DMS153 (cell line): ENCODE measurements around the gene FARS2.
"Not testable (repeated sequence)": the region's sequence is repeated elsewhere in the genome, so short reads cannot be mapped to it uniquely, and the experiment has no call there.

Experiments used
- DNase-seq: peaks from one replicate; lab custom pipeline; 2025; lab: John Stamatoyannopoulos, UW

Gene FARS2

GRCh38 chr6:5540370-5540769, 279.1 kb downstream of the FARS2 start:
- no peak for DNase-seq

GRCh38 chr6:5541025-5541424, 279.7 kb downstream of the FARS2 start:
- DNase-seq, result no peak

GRCh38 chr6:5541751-5542432, 280.6 kb downstream of the FARS2 start:
- no peak for DNase-seq

GRCh38 chr6:5547556-5547955, 286.2 kb downstream of the FARS2 start:
- no peak for DNase-seq

- no peak for DNase-seq
These were observed 289.3 kb downstream of the FARS2 start for GRCh38 chr6:5550631-5551030.

GRCh38 chr6:5552243-5552642, 290.9 kb downstream of the FARS2 start:
- no peak for DNase-seq

- no peak for DNase-seq
These were observed 292.5 kb downstream of the FARS2 start for GRCh38 chr6:5553767-5554166.

GRCh38 chr6:5554226-5554625, 292.9 kb downstream of the FARS2 start:
- no peak for DNase-seq

GRCh38 chr6:5556011-5556410, 294.7 kb downstream of the FARS2 start:
- no peak for DNase-seq

- no peak for DNase-seq
These were observed 296.2 kb downstream of the FARS2 start for GRCh38 chr6:5557506-5557905.

GRCh38 chr6:5559651-5560050, 298.3 kb downstream of the FARS2 start:
- DNase-seq, result no peak

- DNase-seq, result no peak
These were observed 301.0 kb downstream of the FARS2 start for GRCh38 chr6:5562277-5562676.

- DNase-seq, result no peak
These were observed 301.8 kb downstream of the FARS2 start for GRCh38 chr6:5563086-5563485.

- not testable (repeated sequence) for DNase-seq
These were observed 303.4 kb downstream of the FARS2 start for GRCh38 chr6:5564746-5565145.

- no peak for DNase-seq
These were observed 304.7 kb downstream of the FARS2 start for GRCh38 chr6:5565971-5566370.

GRCh38 chr6:5566718-5567117, 305.4 kb downstream of the FARS2 start:
- no peak for DNase-seq

- no peak for DNase-seq
These were observed 306.0 kb downstream of the FARS2 start for GRCh38 chr6:5567352-5567751.

- no peak for DNase-seq
These were observed 306.6 kb downstream of the FARS2 start for GRCh38 chr6:5567890-5568289.

- DNase-seq, result no peak
These were observed 308.2 kb downstream of the FARS2 start for GRCh38 chr6:5569491-5569890.

GRCh38 chr6:5570641-5571040, 309.3 kb downstream of the FARS2 start:
- DNase-seq, result no peak

GRCh38 chr6:5580736-5581581, 319.6 kb downstream of the FARS2 start:
- no peak for DNase-seq

GRCh38 chr6:5582762-5583161, 321.4 kb downstream of the FARS2 start:
- peak; percentile 6 for DNase-seq

GRCh38 chr6:5583528-5583927, 322.2 kb downstream of the FARS2 start:
- DNase-seq, result no peak

- no peak for DNase-seq
These were observed 322.8 kb downstream of the FARS2 start for GRCh38 chr6:5584078-5584482.
